ENCODE measurements around the gene TBC1D9. TPM values are rescaled to one million over a fixed set of nuclear protein-coding genes. Genes with fewer than 3 reads are reported as not detected.

The TBC1D9 gene
- total RNA-seq, 1 donor from 2014 or later, result 15.9 TPM

DNA sequence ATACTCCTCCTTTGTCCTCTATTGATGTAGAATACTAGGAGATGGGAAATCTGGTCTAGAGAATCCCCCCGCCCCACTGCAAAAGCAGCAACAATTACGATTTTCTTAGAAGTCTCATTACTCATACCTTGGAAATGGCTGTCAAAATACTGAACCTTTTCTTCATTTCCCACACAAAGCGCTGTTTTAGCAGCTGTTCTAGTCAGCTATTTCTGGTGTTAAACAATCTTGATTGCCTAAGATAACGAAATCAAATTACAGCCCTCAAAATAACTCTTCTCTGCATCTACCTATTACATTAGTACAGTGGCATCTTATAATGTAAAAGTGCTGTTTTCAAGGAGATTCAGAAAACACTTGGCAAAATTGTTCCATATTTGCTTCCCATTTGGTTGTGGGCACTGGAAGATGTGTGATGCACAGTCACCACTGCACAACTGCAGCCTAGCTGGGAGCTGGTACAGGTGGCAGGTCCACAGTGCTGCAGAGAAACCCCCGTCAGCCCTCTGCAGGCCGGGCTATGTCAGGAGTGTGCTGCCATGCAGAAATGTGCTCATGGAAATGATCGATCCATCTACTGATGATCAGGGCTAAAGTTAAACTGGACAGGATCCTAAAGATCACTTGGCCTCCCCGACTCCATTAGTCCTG lies 50.4 kb downstream of the TBC1D9 start:
- H3K9me3 Mint-ChIP-seq, result peaks cover 4% of the 10 kb centered on the region
- no peak for DNase-seq (ENCODE audit: low read depth, low spot score)
- no peaks in the 10 kb centered on the region for H3K27me3 Mint-ChIP-seq (ENCODE audit: low read depth)
- TF ChIP-seq, protein P1, sequence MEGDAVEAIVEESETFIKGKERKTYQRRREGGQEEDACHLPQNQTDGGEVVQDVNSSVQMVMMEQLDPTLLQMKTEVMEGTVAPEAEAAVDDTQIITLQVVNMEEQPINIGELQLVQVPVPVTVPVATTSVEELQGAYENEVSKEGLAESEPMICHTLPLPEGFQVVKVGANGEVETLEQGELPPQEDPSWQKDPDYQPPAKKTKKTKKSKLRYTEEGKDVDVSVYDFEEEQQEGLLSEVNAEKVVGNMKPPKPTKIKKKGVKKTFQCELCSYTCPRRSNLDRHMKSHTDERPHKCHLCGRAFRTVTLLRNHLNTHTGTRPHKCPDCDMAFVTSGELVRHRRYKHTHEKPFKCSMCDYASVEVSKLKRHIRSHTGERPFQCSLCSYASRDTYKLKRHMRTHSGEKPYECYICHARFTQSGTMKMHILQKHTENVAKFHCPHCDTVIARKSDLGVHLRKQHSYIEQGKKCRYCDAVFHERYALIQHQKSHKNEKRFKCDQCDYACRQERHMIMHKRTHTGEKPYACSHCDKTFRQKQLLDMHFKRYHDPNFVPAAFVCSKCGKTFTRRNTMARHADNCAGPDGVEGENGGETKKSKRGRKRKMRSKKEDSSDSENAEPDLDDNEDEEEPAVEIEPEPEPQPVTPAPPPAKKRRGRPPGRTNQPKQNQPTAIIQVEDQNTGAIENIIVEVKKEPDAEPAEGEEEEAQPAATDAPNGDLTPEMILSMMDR (conservative IDR thresholded peaks at IDR 0.05), result no peak
- H3K27ac Mint-ChIP-seq (ENCODE audit: unreplicated experiment), result no peak overlapping the region
- H3K4me1 Mint-ChIP-seq, result peaks cover 2% of the 10 kb centered on the region
- peaks cover 18% of the 10 kb centered on the region for H3K36me3 Mint-ChIP-seq (ENCODE audit: low read depth)
- no peak overlapping the region for H3K4me3 Mint-ChIP-seq

DNA sequence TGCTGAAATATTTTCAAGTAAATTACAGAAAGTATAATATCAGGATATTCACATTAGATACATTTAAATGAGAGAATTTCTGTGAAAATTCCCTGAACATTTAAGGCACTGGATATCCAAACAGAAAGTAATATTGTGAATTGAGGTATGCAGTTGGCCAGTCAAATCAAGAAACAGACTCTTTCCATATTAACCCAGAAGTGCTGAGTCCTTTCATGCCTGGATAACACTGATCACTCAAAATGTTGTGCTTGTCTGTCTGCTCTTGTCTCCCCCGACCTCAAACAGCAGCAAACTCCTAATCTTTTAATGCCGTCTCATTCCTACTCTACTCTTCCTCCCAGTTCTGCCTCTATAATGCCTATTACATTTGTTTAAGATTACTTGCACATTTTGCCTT lies 51.2 kb downstream of the TBC1D9 start:
- Mint-ChIP-seq H3K27me3 (ENCODE audit: low read depth) (no peaks in the 10 kb centered on the region), H3K27ac (ENCODE audit: unreplicated experiment) (no peak overlapping the region), H3K36me3 (ENCODE audit: low read depth) (peaks cover 15% of the 10 kb centered on the region), H3K4me3 (no peak overlapping the region), H3K9me3 (peaks cover under 1% of the 10 kb centered on the region), H3K4me1 (no peaks in the 10 kb centered on the region)
- DNase-seq (ENCODE audit: low read depth, low spot score), result no peak
- TF ChIP-seq, protein P1 (conservative IDR thresholded peaks at IDR 0.05), result no peak

DNA sequence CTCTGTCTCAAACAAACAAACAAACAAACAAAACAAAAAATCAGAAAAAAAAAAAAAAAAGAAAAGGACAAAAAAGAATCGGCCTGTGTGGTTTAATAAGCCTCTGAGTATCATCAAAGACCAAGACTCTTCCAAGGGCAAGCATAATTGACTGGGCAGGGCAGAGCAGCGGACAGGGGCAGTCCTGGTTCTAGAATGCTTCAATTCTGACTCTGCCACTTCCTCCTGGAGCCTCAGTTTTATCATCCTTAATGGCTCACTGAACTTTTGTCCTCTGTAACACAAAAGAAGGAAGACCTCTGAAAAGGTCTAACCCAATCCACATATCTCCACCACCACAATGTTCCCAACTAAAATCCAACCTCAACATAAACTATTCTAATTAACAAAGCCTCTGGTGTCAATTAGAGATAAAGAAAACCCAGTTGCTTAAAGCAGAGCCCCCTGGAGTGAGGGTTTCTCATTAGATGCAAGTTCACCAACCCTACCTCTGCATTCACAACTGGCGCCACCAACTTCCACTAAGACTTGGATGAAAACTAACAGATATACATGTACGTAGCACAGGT lies 51.7 kb downstream of the TBC1D9 start:
- H3K36me3 Mint-ChIP-seq (ENCODE audit: low read depth), result peaks cover 17% of the 10 kb centered on the region
- no peaks in the 10 kb centered on the region for H3K27me3 Mint-ChIP-seq (ENCODE audit: low read depth)
- no peak for DNase-seq (ENCODE audit: low read depth, low spot score)
- no peak overlapping the region for H3K27ac Mint-ChIP-seq (ENCODE audit: unreplicated experiment)
- TF ChIP-seq, protein P1 (conservative IDR thresholded peaks at IDR 0.05), result no peak
- no peaks in the 10 kb centered on the region for H3K9me3 Mint-ChIP-seq
- no peak overlapping the region for H3K4me3 Mint-ChIP-seq
- H3K4me1 Mint-ChIP-seq, result no peaks in the 10 kb centered on the region

DNA sequence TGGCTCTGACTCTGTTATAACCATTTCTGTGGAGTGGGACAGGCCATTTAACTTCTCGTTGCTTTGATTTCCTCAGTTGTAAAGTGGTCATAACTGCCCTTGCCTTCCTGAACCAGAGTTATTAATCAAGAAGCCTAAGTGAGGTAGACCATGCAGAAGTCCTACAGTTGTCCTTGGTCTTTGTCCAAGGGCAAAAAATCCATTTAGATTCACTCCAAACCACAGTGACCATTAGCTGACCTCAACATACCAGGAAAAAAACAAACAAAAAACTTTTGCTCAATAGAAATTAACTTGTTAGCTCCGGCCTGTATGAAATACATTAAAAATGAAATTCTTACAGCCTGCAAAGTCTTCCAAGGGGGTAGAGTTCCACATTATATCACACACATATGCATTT lies 52.7 kb downstream of the TBC1D9 start:
- no peaks in the 10 kb centered on the region for H3K4me1 Mint-ChIP-seq
- no peak overlapping the region for H3K27ac Mint-ChIP-seq (ENCODE audit: unreplicated experiment)
- H3K9me3 Mint-ChIP-seq, result no peaks in the 10 kb centered on the region
- DNase-seq (ENCODE audit: low read depth, low spot score), result no peak
- H3K36me3 Mint-ChIP-seq (ENCODE audit: low read depth), result peaks cover 15% of the 10 kb centered on the region
- H3K4me3 Mint-ChIP-seq, result no peak overlapping the region
- no peaks in the 10 kb centered on the region for H3K27me3 Mint-ChIP-seq (ENCODE audit: low read depth)
- TF ChIP-seq, protein P1 (conservative IDR thresholded peaks at IDR 0.05), result no peak

DNA sequence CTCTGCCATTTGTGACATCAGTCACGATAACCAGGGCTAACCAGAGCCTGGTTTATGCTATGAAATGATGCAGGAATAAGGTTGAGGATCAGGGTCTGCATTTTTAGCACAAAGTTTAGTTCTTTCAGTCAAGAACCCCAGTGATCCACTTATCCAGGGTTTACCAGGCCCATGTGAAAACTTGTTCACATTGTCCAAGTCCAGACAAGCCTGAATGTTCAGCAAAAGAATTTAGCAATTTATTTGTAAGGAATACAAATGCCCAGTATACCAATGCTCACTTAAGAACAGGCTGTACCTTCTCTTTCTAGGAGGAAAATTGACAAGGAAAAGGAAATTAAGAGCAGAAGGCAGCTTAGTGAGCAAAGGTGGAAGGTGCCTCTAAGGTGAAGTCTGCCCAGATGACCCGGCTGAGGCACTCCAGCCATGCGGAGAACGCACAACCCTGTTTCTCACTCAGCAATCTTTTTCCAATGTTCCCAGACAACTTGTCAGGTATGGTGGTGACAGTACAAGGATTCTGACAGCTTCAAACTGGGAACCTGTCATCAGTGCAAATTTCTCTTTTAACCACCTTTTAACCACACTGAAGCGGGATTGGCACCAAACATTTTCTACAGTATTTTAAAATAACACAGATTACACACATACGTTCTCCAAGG lies 54.0 kb downstream of the TBC1D9 start:
- H3K27ac Mint-ChIP-seq (ENCODE audit: unreplicated experiment), result no peak overlapping the region
- H3K9me3 Mint-ChIP-seq, result no peaks in the 10 kb centered on the region
- H3K4me3 Mint-ChIP-seq, result no peak overlapping the region
- H3K4me1 Mint-ChIP-seq, result no peaks in the 10 kb centered on the region
- TF ChIP-seq, protein P1 (conservative IDR thresholded peaks at IDR 0.05), result no peak
- H3K36me3 Mint-ChIP-seq (ENCODE audit: low read depth), result peaks cover 18% of the 10 kb centered on the region
- DNase-seq (ENCODE audit: low read depth, low spot score), result no peak
- H3K27me3 Mint-ChIP-seq (ENCODE audit: low read depth), result no peaks in the 10 kb centered on the region

All from neural crest cell (in vitro differentiated cells).